GM23338 (cell line): ENCODE data around the gene AKAP1. TPM values are rescaled to one million over a fixed set of nuclear protein-coding genes. Genes with fewer than 3 reads are reported as not detected.

ENCODE experiments used
- ATAC-seq: fragments of 200-7000 bp; cut with Tn5 transposase; 3 replicates; pipeline ENCODE4 v1.9.1; 2020
- DNase-seq: peaks from one replicate; pipeline ENCODE4 v3.0.0-alpha.2; 2015; ENCODE audit warnings: low spot score
- H2AFZ ChIP-seq: fragments of 200-600 bp; sonication (generic); 2 replicates; pipeline ENCODE4 v1.8.0; 2016; ENCODE audit warnings: antibody characterized with exemption, mild to moderate bottlenecking, moderate library complexity
- H3F3A ChIP-seq: fragments of 200-600 bp; sonication (generic); replicated peaks from 2 replicates; pipeline ENCODE4 v1.8.0; 2017; ENCODE audit warnings: antibody characterized with exemption, mixed run types, low read depth
- H3K27ac ChIP-seq: fragments of 200-600 bp; sonication (generic); 2 replicates; pipeline ENCODE4 v1.6.1; 2016; ENCODE audit warnings: low read depth
- H3K27me3 ChIP-seq: fragments of 200-600 bp; sonication (generic); 2 replicates; pipeline ENCODE4 v1.8.0; 2016; ENCODE audit warnings: mild to moderate bottlenecking, mixed run types, moderate library complexity; ENCODE audit not compliant: insufficient read depth
- H3K36me3 ChIP-seq: fragments of 200-600 bp; sonication (generic); 2 replicates; pipeline ENCODE4 v1.8.0; 2016; ENCODE audit warnings: mild to moderate bottlenecking; ENCODE audit not compliant: insufficient read depth
- H3K4me1 ChIP-seq: fragments of 200-600 bp; sonication (generic); 2 replicates; pipeline ENCODE4 v1.8.0; 2016; ENCODE audit warnings: mild to moderate bottlenecking, moderate library complexity; ENCODE audit not compliant: insufficient read depth
- H3K4me2 ChIP-seq: fragments of 200-600 bp; sonication (generic); 2 replicates; pipeline ENCODE4 v1.7.1; 2017; ENCODE audit warnings: mixed run types
- H3K4me3 ChIP-seq: fragments of 200-600 bp; sonication (generic); 2 replicates; pipeline ENCODE4 v1.6.1; 2016; ENCODE audit warnings: mixed run types
- H3K79me2 ChIP-seq: fragments of 200-600 bp; sonication (generic); replicated peaks from 2 replicates; pipeline ENCODE4 v1.8.0; 2017; ENCODE audit warnings: mild to moderate bottlenecking; ENCODE audit not compliant: insufficient read depth
- H3K9me2 ChIP-seq: fragments of 200-600 bp; sonication (generic); 2 replicates; pipeline ENCODE4 v1.8.0; 2017; ENCODE audit not compliant: insufficient read depth
- H4K20me1 ChIP-seq: fragments of 200-600 bp; sonication (generic); replicated peaks from 2 replicates; pipeline ENCODE4 v1.8.0; 2017; ENCODE audit warnings: mild to moderate bottlenecking; ENCODE audit not compliant: insufficient read depth
- H3K27ac Mint-ChIP-seq: 2 replicates; pipeline ENCODE4 v1.8.0; 2020; ENCODE audit warnings: inconsistent platforms, mild to moderate bottlenecking, moderate library complexity, mixed read lengths
- H3K27me3 Mint-ChIP-seq: 3 replicates; pipeline ENCODE4 v1.8.0; 2022; ENCODE audit warnings: low read depth, mild to moderate bottlenecking, moderate library complexity, mixed read lengths, inconsistent platforms; ENCODE audit not compliant: insufficient read depth, poor library complexity
- H3K36me3 Mint-ChIP-seq: 3 replicates; pipeline ENCODE4 v1.8.0; 2021; ENCODE audit warnings: low read depth, mild to moderate bottlenecking, inconsistent platforms, moderate library complexity, mixed read lengths
- H3K4me1 Mint-ChIP-seq: 3 replicates; pipeline ENCODE4 v1.8.0; 2020; ENCODE audit warnings: mild to moderate bottlenecking, inconsistent platforms, mixed read lengths
- H3K4me3 Mint-ChIP-seq: 3 replicates; pipeline ENCODE4 v1.8.0; 2021; ENCODE audit warnings: moderate library complexity, mild to moderate bottlenecking, inconsistent platforms, mixed read lengths
- H3K9me3 Mint-ChIP-seq: 3 replicates; pipeline ENCODE4 v1.8.0; 2020; ENCODE audit warnings: moderate library complexity, mild to moderate bottlenecking, inconsistent platforms, mixed read lengths
- CREB1 ChIP-seq: fragments of 250-450 bp; sonication (Bioruptor Pico); IDR thresholded peaks from 2 replicates; pipeline ENCODE4 v1.5.0; 2020; ENCODE audit warnings: low read depth, mild to moderate bottlenecking, moderate library complexity
- EZH2 ChIP-seq: fragments of 200-600 bp; sonication (generic); IDR thresholded peaks from one replicate; pipeline ENCODE4 v1.8.0; 2017; ENCODE audit warnings: antibody characterized with exemption, mild to moderate bottlenecking, low read depth; ENCODE audit not compliant: unreplicated experiment
- EZH2phosphoT487 ChIP-seq: fragments of 200-600 bp; sonication (generic); IDR thresholded peaks from one replicate; pipeline ENCODE4 v1.8.1; 2018; ENCODE audit warnings: antibody characterized with exemption; ENCODE audit not compliant: unreplicated experiment
- JUNB ChIP-seq: IDR thresholded peaks from one replicate; pipeline ENCODE4 v1.6.1; 2016; ENCODE audit warnings: antibody characterized with exemption; ENCODE audit not compliant: unreplicated experiment
- NANOG ChIP-seq: IDR thresholded peaks from 2 replicates; pipeline ENCODE4 v1.6.1; 2016; ENCODE audit warnings: antibody characterized with exemption, borderline replicate concordance
- STAT1 ChIP-seq: IDR thresholded peaks from one replicate; pipeline ENCODE4 v1.6.1; 2016; ENCODE audit warnings: antibody characterized with exemption; ENCODE audit not compliant: unreplicated experiment
- ZNF114 ChIP-seq: fragments of 250-450 bp; sonication (Bioruptor Pico); IDR thresholded peaks from 2 replicates; pipeline ENCODE4 v1.5.0; 2020; ENCODE audit warnings: mild to moderate bottlenecking, moderate library complexity
- polyA plus RNA-seq: library from polyadenylated mRNA; unstranded; fragments of >200 nt; fragmentation: Nextera tagmentation; extraction: Ambion mirVana; gene quantifications from 2 replicates; pipeline ENCODE4 v1.2.1, GENCODE V29; 2016
- total RNA-seq: library from RNA; depleted of rRNA; stranded (reverse); fragments of >200 nt; shearing (Covaris generic); gene quantifications from 2 replicates; pipeline ENCODE4 v1.2.3, GENCODE V29; 2014
- TF ChIP-seq, protein P1 (sequence below): fragments of 250-450 bp; sonication (Bioruptor Pico); IDR thresholded peaks from 2 replicates; pipeline ENCODE4 v1.5.0; 2020; ENCODE audit warnings: mild to moderate bottlenecking, moderate library complexity
- TF ChIP-seq, protein P2 (sequence below): IDR thresholded peaks from one replicate; pipeline ENCODE4 v1.6.1; 2018; ENCODE audit warnings: antibody characterized with exemption; ENCODE audit not compliant: unreplicated experiment
- TF ChIP-seq, protein P3 (sequence below): IDR thresholded peaks from 2 replicates; pipeline ENCODE4 v1.6.1; 2016; ENCODE audit warnings: antibody characterized with exemption

AKAP1 gene
- total and polyA plus RNA-seq, 2 experiments from 2014 or later, result 19.6 to 45.9 TPM

DNA sequence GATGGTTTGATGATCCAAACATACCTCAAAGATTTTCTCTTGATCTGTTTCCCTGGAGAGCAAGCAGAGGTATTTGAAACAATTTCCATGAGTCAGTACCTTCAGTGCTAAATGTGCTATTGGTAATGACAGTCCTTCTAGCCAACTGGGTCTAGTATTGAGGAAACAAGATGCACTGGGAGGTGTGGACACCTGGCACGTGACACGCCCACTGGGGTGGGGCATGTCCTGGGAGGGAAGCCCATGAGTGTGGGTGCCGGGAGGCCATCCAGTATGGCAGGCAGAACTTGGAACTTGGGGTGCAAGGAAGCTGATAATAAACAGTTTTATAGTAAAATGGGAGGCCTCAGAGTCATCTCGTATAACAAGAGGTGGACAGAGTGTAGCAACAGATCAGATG lies 17.9 kb upstream of the AKAP1 start (continued):
- TF ChIP-seq, protein P1, sequence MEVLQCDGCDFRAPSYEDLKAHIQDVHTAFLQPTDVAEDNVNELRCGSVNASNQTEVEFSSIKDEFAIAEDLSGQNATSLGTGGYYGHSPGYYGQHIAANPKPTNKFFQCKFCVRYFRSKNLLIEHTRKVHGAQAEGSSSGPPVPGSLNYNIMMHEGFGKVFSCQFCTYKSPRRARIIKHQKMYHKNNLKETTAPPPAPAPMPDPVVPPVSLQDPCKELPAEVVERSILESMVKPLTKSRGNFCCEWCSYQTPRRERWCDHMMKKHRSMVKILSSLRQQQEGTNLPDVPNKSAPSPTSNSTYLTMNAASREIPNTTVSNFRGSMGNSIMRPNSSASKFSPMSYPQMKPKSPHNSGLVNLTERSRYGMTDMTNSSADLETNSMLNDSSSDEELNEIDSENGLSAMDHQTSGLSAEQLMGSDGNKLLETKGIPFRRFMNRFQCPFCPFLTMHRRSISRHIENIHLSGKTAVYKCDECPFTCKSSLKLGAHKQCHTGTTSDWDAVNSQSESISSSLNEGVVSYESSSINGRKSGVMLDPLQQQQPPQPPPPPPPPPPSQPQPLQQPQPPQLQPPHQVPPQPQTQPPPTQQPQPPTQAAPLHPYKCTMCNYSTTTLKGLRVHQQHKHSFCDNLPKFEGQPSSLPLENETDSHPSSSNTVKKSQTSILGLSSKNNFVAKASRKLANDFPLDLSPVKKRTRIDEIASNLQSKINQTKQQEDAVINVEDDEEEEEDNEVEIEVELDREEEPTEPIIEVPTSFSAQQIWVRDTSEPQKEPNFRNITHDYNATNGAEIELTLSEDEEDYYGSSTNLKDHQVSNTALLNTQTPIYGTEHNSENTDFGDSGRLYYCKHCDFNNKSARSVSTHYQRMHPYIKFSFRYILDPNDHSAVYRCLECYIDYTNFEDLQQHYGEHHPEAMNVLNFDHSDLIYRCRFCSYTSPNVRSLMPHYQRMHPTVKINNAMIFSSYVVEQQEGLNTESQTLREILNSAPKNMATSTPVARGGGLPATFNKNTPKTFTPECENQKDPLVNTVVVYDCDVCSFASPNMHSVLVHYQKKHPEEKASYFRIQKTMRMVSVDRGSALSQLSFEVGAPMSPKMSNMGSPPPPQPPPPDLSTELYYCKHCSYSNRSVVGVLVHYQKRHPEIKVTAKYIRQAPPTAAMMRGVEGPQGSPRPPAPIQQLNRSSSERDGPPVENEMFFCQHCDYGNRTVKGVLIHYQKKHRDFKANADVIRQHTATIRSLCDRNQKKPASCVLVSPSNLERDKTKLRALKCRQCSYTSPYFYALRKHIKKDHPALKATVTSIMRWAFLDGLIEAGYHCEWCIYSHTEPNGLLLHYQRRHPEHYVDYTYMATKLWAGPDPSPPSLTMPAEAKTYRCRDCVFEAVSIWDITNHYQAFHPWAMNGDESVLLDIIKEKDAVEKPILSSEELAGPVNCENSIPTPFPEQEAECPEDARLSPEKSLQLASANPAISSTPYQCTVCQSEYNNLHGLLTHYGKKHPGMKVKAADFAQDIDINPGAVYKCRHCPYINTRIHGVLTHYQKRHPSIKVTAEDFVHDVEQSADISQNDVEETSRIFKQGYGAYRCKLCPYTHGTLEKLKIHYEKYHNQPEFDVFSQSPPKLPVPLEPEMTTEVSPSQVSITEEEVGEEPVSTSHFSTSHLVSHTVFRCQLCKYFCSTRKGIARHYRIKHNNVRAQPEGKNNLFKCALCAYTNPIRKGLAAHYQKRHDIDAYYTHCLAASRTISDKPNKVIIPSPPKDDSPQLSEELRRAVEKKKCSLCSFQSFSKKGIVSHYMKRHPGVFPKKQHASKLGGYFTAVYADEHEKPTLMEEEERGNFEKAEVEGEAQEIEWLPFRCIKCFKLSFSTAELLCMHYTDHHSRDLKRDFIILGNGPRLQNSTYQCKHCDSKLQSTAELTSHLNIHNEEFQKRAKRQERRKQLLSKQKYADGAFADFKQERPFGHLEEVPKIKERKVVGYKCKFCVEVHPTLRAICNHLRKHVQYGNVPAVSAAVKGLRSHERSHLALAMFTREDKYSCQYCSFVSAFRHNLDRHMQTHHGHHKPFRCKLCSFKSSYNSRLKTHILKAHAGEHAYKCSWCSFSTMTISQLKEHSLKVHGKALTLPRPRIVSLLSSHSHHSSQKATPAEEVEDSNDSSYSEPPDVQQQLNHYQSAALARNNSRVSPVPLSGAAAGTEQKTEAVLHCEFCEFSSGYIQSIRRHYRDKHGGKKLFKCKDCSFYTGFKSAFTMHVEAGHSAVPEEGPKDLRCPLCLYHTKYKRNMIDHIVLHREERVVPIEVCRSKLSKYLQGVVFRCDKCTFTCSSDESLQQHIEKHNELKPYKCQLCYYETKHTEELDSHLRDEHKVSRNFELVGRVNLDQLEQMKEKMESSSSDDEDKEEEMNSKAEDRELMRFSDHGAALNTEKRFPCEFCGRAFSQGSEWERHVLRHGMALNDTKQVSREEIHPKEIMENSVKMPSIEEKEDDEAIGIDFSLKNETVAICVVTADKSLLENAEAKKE (CRISPR knock-in tag), result no peak

DNA sequence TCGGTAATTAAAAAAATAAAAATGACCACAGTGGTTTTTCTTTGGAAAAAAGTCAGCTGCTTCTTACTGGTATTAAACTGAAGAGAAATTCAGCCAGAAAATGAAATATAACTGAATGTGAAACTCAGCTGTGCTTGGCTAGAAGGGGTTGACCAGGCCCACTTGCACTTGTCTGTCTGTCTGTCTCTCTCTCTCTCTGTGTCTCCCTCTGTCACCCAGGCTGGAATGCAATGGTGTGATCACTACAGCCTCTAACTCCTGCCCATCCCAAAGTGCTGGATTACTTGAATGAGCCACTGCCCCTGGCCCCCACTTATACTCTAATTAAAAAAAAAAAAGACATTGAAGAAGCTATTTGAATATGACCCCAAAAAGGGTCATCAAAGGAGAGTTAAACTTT lies 17.3 kb upstream of the AKAP1 start:
- Histone ChIP-seq H3K27ac (no peak overlapping the region), H3K79me2 (no peaks in the 10 kb centered on the region), H3K9me2 (0 out of 2 replicates have a peak, but pooled peaks cover 8% of the 10 kb centered on the region), H2AFZ (peak overlapping the region; percentile 93), H3K4me1 (peaks cover 16% of the 10 kb centered on the region), H4K20me1 (no peaks in the 10 kb centered on the region), H3K27me3 (no peaks in the 10 kb centered on the region), H3K36me3 (no peaks in the 10 kb centered on the region), H3F3A (no peaks in the 10 kb centered on the region), H3K4me2 (0 out of 2 replicates have a peak overlapping the region, but pooled peaks have one; percentile 24), H3K4me3 (no peak overlapping the region)
- DNase-seq, result no peak
- peak; percentile 22 for ATAC-seq
- peak overlapping the region; percentile 44; the same call in 1 of the 2 replicates for H3K27ac Mint-ChIP-seq
- no peak overlapping the region; the same call in 2 of the 3 replicates for H3K4me3 Mint-ChIP-seq
- H3K4me1 Mint-ChIP-seq, result peaks cover 36% of the 10 kb centered on the region
- no peaks in the 10 kb centered on the region for H3K36me3 Mint-ChIP-seq
- no peaks in the 10 kb centered on the region for H3K9me3 Mint-ChIP-seq
- H3K27me3 Mint-ChIP-seq, result peaks cover 2% of the 10 kb centered on the region
- TF ChIP-seq CREB1 (CRISPR knock-in tag) (no peak), EZH2phosphoT487 (no peak), NANOG (no peak), ZNF114 (CRISPR knock-in tag) (no peak), JUNB (no peak), STAT1 (no peak), EZH2 (no peak)
- TF ChIP-seq, protein P2, sequence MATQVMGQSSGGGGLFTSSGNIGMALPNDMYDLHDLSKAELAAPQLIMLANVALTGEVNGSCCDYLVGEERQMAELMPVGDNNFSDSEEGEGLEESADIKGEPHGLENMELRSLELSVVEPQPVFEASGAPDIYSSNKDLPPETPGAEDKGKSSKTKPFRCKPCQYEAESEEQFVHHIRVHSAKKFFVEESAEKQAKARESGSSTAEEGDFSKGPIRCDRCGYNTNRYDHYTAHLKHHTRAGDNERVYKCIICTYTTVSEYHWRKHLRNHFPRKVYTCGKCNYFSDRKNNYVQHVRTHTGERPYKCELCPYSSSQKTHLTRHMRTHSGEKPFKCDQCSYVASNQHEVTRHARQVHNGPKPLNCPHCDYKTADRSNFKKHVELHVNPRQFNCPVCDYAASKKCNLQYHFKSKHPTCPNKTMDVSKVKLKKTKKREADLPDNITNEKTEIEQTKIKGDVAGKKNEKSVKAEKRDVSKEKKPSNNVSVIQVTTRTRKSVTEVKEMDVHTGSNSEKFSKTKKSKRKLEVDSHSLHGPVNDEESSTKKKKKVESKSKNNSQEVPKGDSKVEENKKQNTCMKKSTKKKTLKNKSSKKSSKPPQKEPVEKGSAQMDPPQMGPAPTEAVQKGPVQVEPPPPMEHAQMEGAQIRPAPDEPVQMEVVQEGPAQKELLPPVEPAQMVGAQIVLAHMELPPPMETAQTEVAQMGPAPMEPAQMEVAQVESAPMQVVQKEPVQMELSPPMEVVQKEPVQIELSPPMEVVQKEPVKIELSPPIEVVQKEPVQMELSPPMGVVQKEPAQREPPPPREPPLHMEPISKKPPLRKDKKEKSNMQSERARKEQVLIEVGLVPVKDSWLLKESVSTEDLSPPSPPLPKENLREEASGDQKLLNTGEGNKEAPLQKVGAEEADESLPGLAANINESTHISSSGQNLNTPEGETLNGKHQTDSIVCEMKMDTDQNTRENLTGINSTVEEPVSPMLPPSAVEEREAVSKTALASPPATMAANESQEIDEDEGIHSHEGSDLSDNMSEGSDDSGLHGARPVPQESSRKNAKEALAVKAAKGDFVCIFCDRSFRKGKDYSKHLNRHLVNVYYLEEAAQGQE, result no peak
- TF ChIP-seq, protein P3, sequence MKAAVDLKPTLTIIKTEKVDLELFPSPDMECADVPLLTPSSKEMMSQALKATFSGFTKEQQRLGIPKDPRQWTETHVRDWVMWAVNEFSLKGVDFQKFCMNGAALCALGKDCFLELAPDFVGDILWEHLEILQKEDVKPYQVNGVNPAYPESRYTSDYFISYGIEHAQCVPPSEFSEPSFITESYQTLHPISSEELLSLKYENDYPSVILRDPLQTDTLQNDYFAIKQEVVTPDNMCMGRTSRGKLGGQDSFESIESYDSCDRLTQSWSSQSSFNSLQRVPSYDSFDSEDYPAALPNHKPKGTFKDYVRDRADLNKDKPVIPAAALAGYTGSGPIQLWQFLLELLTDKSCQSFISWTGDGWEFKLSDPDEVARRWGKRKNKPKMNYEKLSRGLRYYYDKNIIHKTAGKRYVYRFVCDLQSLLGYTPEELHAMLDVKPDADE, result no peak
